ENCODE results near the gene EHBP1. TPM values are rescaled to one million over a fixed set of nuclear protein-coding genes. Genes with fewer than 3 reads are reported as not detected.

EHBP1 gene
- total RNA-seq, 6 donors from 2014 or later: 36.2 to 78.5 (median 43.2) TPM

DNA sequence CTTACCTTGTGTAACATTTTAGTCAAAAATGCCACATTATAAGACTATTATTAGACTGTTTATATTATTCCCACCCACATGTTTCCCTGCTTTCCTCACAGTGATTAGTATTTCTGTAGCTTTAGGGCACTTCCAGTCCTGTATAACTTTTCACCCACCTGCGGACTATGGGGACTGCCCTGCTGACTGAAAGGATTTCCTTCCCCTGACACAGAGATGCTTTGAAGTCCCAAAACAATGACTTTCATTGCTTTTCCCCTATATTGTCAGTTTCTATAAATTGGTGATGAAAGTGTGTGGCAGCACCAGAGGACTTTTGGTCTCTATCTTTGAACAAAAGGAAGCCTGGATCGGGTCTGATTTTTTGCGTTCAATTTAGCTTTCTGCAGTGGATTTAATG, 286.1 kb downstream of the EHBP1 start:
- Histone ChIP-seq H3K27ac (no peak overlapping the region), H3K27me3 (no peaks in the 10 kb centered on the region), H3K36me3 (peaks cover 0 to 23% (median 0%) of the 10 kb centered on the region in 4 donors), H3K4me1 (no peaks in the 10 kb centered on the region), H3K4me3 (no peak overlapping the region), H3K9me3 (no peaks in the 10 kb centered on the region)
- ATAC-seq (ENCODE audit: low FRiP score in 2 of 2) (no peak), DNase-seq (no peak)
- 89 to 90% methylated on average over 3 of the region's 3 CpGs for WGBS, 2 donors
- TF ChIP-seq, protein P1, sequence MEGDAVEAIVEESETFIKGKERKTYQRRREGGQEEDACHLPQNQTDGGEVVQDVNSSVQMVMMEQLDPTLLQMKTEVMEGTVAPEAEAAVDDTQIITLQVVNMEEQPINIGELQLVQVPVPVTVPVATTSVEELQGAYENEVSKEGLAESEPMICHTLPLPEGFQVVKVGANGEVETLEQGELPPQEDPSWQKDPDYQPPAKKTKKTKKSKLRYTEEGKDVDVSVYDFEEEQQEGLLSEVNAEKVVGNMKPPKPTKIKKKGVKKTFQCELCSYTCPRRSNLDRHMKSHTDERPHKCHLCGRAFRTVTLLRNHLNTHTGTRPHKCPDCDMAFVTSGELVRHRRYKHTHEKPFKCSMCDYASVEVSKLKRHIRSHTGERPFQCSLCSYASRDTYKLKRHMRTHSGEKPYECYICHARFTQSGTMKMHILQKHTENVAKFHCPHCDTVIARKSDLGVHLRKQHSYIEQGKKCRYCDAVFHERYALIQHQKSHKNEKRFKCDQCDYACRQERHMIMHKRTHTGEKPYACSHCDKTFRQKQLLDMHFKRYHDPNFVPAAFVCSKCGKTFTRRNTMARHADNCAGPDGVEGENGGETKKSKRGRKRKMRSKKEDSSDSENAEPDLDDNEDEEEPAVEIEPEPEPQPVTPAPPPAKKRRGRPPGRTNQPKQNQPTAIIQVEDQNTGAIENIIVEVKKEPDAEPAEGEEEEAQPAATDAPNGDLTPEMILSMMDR (IDR thresholded peaks at IDR 0.05): no peak
- TF ChIP-seq EP300 (IDR thresholded peaks at IDR 0.05) (no peak), POLR2A (IDR thresholded peaks at IDR 0.05) (no peak), POLR2AphosphoS5 (IDR thresholded peaks at IDR 0.05) (no peak)

- no peak for TF ChIP-seq POLR2A (IDR thresholded peaks at IDR 0.05)
- TF ChIP-seq EP300 (IDR thresholded peaks at IDR 0.05): no peak
- no peak for TF ChIP-seq POLR2AphosphoS5 (IDR thresholded peaks at IDR 0.05)
- TF ChIP-seq, protein P1 (IDR thresholded peaks at IDR 0.05): no peak
- no peak overlapping the region for H3K4me3 ChIP-seq
- no peaks in the 10 kb centered on the region for H3K9me3 ChIP-seq
- H3K27ac ChIP-seq: no peak overlapping the region
- ATAC-seq (ENCODE audit: low FRiP score in 2 of 2) (no peak), DNase-seq (no peak)
- WGBS, 2 donors: 92 to 95% methylated on average over 2 of the region's 2 CpGs
- no peaks in the 10 kb centered on the region for H3K4me1 ChIP-seq
- H3K27me3 ChIP-seq: no peaks in the 10 kb centered on the region
- peaks cover 0 to 28% (median 0%) of the 10 kb centered on the region in 4 donors for H3K36me3 ChIP-seq
Measured at GRCh38 chr2:62992561-62992960, 287.0 kb downstream of the EHBP1 start.

- WGBS, 2 donors: 94 to 99% methylated on average over 4 of the region's 4 CpGs
- no peak for DNase-seq
- no peak for ATAC-seq (ENCODE audit: low FRiP score in 2 of 2)
- Histone ChIP-seq H3K36me3 (peaks cover 0 to 33% (median 0%) of the 10 kb centered on the region in 4 donors), H3K27ac (no peak overlapping the region), H3K4me1 (no peaks in the 10 kb centered on the region), H3K9me3 (no peaks in the 10 kb centered on the region), H3K27me3 (no peaks in the 10 kb centered on the region), H3K4me3 (no peak overlapping the region)
- TF ChIP-seq POLR2A (IDR thresholded peaks at IDR 0.05) (no peak), EP300 (IDR thresholded peaks at IDR 0.05) (no peak)
Measured at GRCh38 chr2:62994206-62994605, 288.7 kb downstream of the EHBP1 start.

GRCh38 chr2:62996534-62997186, 291.1 kb downstream of the EHBP1 start:
- Histone ChIP-seq H3K27me3 (no peaks in the 10 kb centered on the region), H3K9me3 (no peaks in the 10 kb centered on the region), H3K36me3 (peaks cover 0 to 30% (median 0%) of the 10 kb centered on the region in 4 donors), H3K27ac (no peak overlapping the region), H3K4me1 (no peaks in the 10 kb centered on the region), H3K4me3 (no peak overlapping the region)
- 90% methylated on average over 12 of the region's 12 CpGs for WGBS, 2 donors
- TF ChIP-seq POLR2A (IDR thresholded peaks at IDR 0.05) (no peak), POLR2AphosphoS5 (IDR thresholded peaks at IDR 0.05) (no peak), EP300 (IDR thresholded peaks at IDR 0.05) (no peak)
- TF ChIP-seq, protein P1 (IDR thresholded peaks at IDR 0.05): no peak
- DNase-seq (no peak), ATAC-seq (ENCODE audit: low FRiP score in 2 of 2) (no peak)

- 94 to 96% methylated on average over 1 of the region's 1 CpG for WGBS, 2 donors
- Histone ChIP-seq H3K27ac (no peak overlapping the region), H3K4me3 (no peak overlapping the region), H3K36me3 (peaks cover 0 to 25% (median 0%) of the 10 kb centered on the region in 4 donors), H3K27me3 (no peaks in the 10 kb centered on the region), H3K9me3 (no peaks in the 10 kb centered on the region), H3K4me1 (no peaks in the 10 kb centered on the region)
- ATAC-seq (ENCODE audit: low FRiP score in 2 of 2) (no peak), DNase-seq (no peak)
- TF ChIP-seq, protein P1 (IDR thresholded peaks at IDR 0.05): no peak
- TF ChIP-seq EP300 (IDR thresholded peaks at IDR 0.05) (no peak), POLR2AphosphoS5 (IDR thresholded peaks at IDR 0.05) (no peak), POLR2A (IDR thresholded peaks at IDR 0.05) (no peak)
Measured at GRCh38 chr2:62998949-62999348, 293.4 kb downstream of the EHBP1 start.

Measured in upper lobe of left lung (tissue), 6 donors.